Suprapubic skin (tissue), 3 donors: ENCODE results near the gene TMEM179.

Experiments
- CTCF ChIP-seq, 2 donors: fragments of 200-600 bp in 1 of 2; fragments of 450-650 bp in 1 of 2; sonication (generic) in 1 of 2; IDR thresholded peaks; one replicate each; pipeline ENCODE4 v1.5.1; 2016 to 2019; ENCODE audit warnings: antibody characterized with exemption in 2 of 2, mild to moderate bottlenecking in 1 of 2, moderate library complexity in 1 of 2
- POLR2AphosphoS5 ChIP-seq, 3 donors: sonication (generic); formaldehyde crosslinking; IDR thresholded peaks; one replicate each; pipeline ENCODE4 v1.6.1; 2017; ENCODE audit warnings: antibody characterized with exemption in 3 of 3

GRCh38 chr14:104602933-104603325 is 1.6 kb downstream of the TMEM179 start:
- no peak for TF ChIP-seq POLR2AphosphoS5 (IDR thresholded peaks at IDR 0.05)
- no peak for TF ChIP-seq CTCF (IDR thresholded peaks at IDR 0.05)
